ENCODE measurements around the gene PGAM5. TPM values are rescaled to one million over a fixed set of nuclear protein-coding genes. Genes with fewer than 3 reads are reported as not detected.

PGAM5 gene
- total and polyA plus RNA-seq, 9 of the 15 experiments (the other 6 are each of a cell fraction or from before 2014, with no cell fraction given): 7.4 to 121 (median 69.5) TPM

DNA sequence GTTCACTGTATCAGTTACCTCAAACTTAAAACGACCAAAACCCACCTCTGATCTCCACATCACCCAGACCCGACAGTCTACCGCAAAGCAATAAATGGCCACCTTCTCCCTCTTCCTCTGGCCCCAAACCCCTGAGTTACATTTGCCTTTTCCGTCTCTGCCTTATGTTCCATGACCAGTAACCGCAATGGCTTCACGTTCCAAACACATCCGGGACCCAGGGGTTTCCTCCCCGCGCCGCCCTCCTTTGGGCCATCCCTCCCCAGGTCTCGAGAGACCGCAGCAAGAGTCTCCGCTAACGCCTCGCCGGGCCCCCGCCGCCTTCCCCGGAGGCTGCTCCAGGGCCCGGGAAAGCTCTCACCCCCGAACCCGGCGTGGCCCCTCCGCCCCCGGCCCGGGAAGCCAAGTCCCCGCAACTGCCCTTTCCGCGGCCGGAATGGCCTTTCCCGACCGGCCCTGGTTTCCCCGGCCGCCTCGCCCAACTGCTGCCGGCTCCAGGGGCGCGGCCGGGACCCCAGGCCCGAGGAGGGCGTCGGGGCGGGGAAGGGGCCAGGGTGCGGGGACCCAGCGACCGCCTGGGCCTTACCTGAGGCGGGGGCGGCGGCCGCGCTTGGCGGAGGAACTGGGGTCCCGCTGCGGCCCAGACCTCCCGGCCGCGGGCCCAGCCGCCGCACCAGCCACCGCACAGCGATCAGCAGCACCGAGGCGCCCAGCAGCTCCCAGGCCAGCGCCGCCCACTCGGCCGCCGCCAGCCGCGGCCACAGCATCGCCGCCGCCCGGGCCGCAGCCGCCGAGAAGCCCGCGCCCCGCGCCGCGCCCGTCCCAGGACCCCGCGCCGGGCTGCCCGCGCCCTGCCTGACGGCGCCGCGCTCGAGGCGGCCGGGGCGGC, 50.6 kb downstream of the PGAM5 start, which contains the start of gene ANKLE2 (continued):
- TF ChIP-seq NR2C2 (CRISPR knock-in tag; IDR thresholded peaks at IDR 0.05) (no peak), NR2C2 (tag; IDR thresholded peaks at IDR 0.05) (peak; percentile 66; the same call in 1 of the 2 replicates), ZEB2 (IDR thresholded peaks at IDR 0.05) (no peak), CREB1 (IDR thresholded peaks at IDR 0.05) (no peak), CREB1 (CRISPR knock-in tag; IDR thresholded peaks at IDR 0.05) (0 out of 2 replicates have a peak, but pooled peaks have one; percentile 19)
- TF ChIP-seq, protein P1, sequence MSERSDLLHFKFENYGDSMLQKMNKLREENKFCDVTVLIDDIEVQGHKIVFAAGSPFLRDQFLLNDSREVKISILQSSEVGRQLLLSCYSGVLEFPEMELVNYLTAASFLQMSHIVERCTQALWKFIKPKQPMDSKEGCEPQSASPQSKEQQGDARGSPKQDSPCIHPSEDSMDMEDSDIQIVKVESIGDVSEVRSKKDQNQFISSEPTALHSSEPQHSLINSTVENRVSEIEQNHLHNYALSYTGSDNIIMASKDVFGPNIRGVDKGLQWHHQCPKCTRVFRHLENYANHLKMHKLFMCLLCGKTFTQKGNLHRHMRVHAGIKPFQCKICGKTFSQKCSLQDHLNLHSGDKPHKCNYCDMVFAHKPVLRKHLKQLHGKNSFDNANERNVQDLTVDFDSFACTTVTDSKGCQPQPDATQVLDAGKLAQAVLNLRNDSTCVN (CRISPR knock-in tag; IDR thresholded peaks at IDR 0.05): 0 out of 2 replicates have a peak, but pooled peaks have one; percentile 31

GRCh38 chr12:132761921-132762583, 51.4 kb downstream of the PGAM5 start:
- Histone ChIP-seq H3K9me3 (replicated peaks; ENCODE audit: control insufficient read depth, insufficient read depth, low read depth, low read length) (no peaks in the 10 kb centered on the region), H3K4me2 (ENCODE audit: insufficient read depth, low read length) (peak overlapping the region; percentile 81), H3K9ac (ENCODE audit: insufficient read depth in 1 of 2, low read depth in 2 of 2, low read length in 2 of 2) (peak overlapping the region; percentile 94 to 97), H3K27ac (ENCODE audit: extremely low read depth, low read depth, low read length) (peak overlapping the region; percentile 98), H3K9me1 (ENCODE audit: control insufficient read depth, insufficient read depth, low read length) (no peaks in the 10 kb centered on the region), H3K27me3 (ENCODE audit: control insufficient read depth in 2 of 2, insufficient read depth in 2 of 2, low read length in 2 of 2) (no peaks in the 10 kb centered on the region), H4K20me1 (replicated peaks; ENCODE audit: control insufficient read depth, insufficient read depth, low read length) (peaks cover 14% of the 10 kb centered on the region), H3K79me2 (ENCODE audit: control insufficient read depth, insufficient read depth, low read length) (peaks cover 50% of the 10 kb centered on the region), H3K36me3 (ENCODE audit: control insufficient read depth, insufficient read depth, low read length) (peaks cover 27% of the 10 kb centered on the region), H3K4me3 (peak overlapping the region; percentile 84), H3K4me1 (replicated peaks in 1 of 2; ENCODE audit: control insufficient read depth in 2 of 2, insufficient read depth in 2 of 2, low read length in 2 of 2) (peaks cover 35 to 73% of the 10 kb centered on the region in 2 experiments; a peak in 4 of 5 replicates), H2AFZ (ENCODE audit: low read depth, low read length) (peak overlapping the region; percentile 99)
- WGBS (ENCODE audit: insufficient coverage, low coverage, missing lambda C conversion rate): under 1% methylated on average over 27 of the region's 89 CpGs
- DNase-seq (ENCODE audit: extremely low read depth in 1 of 4, low spot score in 3 of 4) (peak; percentile 91 to 95 (median 94)), FAIRE-seq (no peak), ATAC-seq (peak; percentile 91)
- ChIA-PET POLR2A (interaction anchor here (0.6 to 1.1 kb wide), 6 partner anchors 12 to 163 kb away, joined by 3 to 4 read pairs (median 4); no protein-coding TSS in a partner anchor), CTCF (ENCODE audit: low intra/inter-chr PET ratio) (no interaction called here)
- no TSS peak for BruUV-seq (replicated peaks)
- in situ Hi-C loops (cut with MboI): no loop called here
- intact Hi-C loops (cut with micrococcal nuclease): no loop called here
- no peak for TF ChIP-seq BACH1 (tag; IDR thresholded peaks at IDR 0.05)
- no peak for TF ChIP-seq TCF7 (IDR thresholded peaks at IDR 0.05; ENCODE audit: borderline replicate concordance)
- TF ChIP-seq STAT5A (IDR thresholded peaks at IDR 0.05; ENCODE audit: borderline replicate concordance, low read length): no peak
- TF ChIP-seq HDAC6 (IDR thresholded peaks at IDR 0.05; ENCODE audit: low read depth, low read length): no peak
- TF ChIP-seq POLR2AphosphoS2 (IDR thresholded peaks at IDR 0.05; ENCODE audit: low read length): no peak
- TF ChIP-seq TSC22D4 (tag; IDR thresholded peaks at IDR 0.05): no peak
- peak; percentile 40; the same call in 1 of the 2 replicates for TF ChIP-seq ZBTB7A (IDR thresholded peaks at IDR 0.05; ENCODE audit: borderline replicate concordance, control insufficient read depth, low read depth, low read length)
- TF ChIP-seq KLF1 (tag; IDR thresholded peaks at IDR 0.05): no peak
- no peak for TF ChIP-seq NR4A1 (CRISPR knock-in tag; IDR thresholded peaks at IDR 0.05)
- TF ChIP-seq NR4A1 (tag; IDR thresholded peaks at IDR 0.05): 0 out of 2 replicates have a peak, but pooled peaks have one; percentile 29
- peak; percentile 54; the same call in 1 of the 2 replicates for TF ChIP-seq STAT6 (CRISPR knock-in tag; IDR thresholded peaks at IDR 0.05)
